Stimulated activated CD8-positive, alpha-beta memory T cell treated with anti-CD3 and anti-CD28 coated beads, Interleukin-7, amount 100 ng/mL, for 24 hours (primary cell): ENCODE data around the gene MRNIP.

Source experiments
- DNase-seq: peaks from one replicate; pipeline ENCODE4 v3.0.0-alpha.2; 2020; ENCODE audit warnings: low read depth

Gene MRNIP

DNA sequence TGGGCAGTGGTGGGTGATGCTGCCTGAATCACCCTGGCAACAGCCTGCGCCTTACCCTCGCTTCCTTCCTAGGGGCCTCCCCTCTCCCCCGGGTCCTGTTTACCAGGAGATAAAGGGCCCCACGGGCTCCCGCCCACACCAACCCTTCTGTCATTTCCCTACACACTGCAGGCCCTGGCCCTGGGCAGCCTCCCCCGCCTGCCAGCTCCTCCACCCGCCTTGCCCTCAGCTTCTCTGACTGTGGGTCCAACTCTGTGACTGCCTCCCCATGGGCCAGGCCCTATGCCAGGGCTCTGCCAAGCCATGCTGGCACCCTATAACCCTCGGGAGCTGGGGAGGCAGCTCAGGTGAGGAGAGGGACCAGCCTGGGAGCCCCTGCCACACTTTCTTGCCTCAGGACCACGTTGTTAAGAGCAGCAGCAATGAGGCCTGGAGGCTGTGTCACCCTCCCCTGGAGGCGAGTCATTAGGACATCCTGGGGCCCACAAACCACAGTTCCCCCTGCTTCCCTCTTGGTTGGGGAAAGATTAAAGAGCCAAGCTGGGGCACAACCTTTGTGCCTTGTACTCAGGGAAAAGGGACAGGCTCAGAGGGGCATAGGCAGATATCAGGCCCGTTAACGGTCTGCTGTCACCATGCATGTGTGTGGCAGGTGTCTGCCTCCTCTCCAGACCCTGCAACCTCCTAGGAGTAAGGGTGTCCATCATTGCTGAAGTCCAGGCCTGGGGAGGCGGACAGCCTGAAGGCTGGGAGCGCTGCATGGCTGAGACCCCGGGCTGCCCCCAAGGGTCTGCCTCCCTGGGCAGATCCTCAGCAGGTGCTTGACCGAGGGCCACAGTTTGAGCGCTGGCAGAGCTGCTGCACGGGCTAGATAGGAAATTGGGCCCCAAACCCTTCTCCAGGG, 54.7 kb downstream of the MRNIP start:
- DNase-seq, result no peak

DNA sequence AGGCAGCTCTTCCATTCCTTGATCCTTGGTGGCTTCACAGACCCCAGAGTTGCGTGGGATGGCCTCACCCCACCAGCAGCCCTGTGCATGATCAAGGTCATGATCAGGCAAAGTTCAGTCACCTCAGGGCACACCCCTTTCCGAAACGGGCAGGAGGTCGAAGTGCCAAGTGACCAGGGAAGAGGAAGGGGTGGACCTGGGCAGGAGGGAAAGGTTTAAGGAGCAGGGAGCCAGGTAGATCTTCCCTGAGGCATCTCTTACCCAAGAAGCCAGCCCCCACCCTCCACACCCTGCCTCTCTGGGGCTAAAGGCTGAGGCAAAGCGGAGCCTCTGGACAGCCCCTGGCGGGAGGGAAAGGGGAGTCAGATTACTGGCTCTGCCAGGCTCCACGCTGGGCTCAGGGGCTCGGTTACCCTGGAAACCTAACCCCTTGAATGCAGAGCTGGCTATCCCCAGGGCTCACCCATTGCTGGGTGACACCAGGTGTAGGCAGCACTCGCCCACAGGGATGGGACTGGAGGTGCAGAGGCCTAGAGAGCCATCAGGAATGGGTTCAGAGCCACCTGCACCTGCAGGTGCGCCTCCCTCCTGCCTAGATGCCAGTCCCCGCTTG, 55.6 kb downstream of the MRNIP start:
- no peak for DNase-seq

DNA sequence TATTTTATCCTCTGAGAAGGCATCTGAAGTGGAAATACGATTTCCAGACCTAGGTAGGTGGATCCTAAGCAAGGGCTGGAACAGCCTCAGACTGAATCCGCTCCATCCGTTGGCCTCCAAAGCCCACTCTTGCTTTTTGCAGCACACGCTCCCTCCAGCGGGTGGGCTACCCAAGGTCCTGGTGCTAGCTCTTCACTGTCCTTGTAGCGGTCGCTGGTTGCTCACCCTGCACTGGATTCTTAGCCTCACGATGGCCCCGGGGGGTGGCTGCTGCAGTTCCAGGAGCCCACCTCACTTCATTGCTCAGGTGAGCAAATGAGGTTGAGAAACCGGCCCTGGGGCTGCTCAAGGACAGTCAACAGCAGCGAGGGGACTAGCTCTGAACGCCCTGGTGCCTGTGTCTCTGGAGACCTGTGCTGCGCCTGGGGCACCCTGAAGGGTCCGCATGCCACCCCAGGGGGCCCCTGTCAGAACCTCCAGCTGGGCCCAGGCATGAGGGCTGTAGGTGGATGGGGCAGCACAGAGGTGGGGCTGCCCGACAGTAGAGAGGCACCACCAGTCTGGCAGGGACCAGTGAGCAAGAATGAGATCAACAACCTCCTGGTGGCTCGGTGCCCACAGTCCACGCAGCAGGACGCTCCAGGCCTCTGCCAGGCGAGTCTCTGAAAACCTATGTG, 56.3 kb downstream of the MRNIP start:
- DNase-seq, result no peak

DNA sequence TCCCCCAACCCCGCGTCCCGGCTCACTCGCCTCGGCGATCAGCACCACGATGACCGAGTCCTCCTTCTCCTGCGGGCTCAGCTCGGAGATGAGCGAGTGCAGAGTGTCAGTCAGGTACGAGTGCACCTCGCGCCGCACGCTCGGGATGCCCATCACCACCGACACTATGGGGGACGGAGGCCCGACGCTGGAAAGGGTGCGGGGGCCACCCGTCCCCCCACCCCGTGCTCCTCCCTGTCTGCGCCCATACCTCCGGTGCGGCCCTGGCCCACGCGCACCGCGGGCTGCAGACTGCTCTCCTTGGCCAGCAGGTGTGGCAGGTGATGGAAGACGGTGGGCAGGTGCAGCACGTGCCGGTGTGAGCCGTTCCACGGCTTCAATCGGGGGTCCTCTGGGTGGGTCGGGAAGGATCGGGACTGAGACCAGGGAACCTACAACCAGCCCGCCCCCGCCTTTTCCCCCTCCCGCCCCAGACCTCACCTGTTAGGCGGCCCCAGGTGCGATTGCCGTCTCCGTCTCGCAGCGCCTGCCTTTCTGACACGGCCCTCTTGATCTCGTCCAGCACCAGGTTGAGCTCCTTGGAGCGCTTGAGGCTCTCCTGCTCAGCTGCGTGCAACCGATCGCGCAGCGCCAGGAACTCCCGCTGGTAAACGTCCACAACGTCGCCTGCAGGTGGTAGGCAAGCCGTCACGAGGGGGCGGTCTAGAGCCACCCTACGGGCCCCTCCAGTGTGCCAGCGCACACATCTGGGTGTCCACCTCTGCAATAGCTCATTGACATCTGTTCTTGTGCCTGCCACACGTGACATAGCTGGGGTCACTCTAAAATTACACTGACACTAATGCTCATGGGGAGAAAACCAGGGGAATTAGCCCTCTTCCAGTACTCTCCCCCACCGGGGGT, 57.1 kb downstream of the MRNIP start:
- peak; percentile 62 for DNase-seq

DNA sequence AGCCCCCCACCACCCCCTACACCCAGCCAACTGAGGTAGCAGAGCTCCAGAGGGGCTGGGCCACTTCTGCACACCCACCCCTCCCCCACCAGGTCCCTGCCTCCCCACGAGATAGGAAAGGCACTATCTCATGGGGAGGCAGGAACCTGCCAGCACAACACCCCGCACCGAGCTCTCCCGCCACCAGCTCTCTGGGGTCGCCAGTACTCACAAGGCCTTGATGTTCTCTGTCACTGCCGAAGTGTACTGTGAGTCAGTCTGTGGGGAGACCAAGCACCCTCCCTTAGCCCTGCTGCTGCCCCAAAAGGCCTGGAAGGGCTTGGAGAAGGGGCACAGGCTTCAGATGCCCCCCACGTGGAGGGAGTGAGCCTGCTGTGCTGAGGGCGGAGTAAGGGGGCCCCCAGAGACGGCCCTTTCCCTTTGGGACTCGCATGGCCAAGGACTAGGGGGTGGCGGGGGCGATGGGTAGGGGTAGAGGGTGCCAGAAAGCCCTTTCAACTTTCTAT, 57.9 kb downstream of the MRNIP start:
- DNase-seq, result no peak

DNA sequence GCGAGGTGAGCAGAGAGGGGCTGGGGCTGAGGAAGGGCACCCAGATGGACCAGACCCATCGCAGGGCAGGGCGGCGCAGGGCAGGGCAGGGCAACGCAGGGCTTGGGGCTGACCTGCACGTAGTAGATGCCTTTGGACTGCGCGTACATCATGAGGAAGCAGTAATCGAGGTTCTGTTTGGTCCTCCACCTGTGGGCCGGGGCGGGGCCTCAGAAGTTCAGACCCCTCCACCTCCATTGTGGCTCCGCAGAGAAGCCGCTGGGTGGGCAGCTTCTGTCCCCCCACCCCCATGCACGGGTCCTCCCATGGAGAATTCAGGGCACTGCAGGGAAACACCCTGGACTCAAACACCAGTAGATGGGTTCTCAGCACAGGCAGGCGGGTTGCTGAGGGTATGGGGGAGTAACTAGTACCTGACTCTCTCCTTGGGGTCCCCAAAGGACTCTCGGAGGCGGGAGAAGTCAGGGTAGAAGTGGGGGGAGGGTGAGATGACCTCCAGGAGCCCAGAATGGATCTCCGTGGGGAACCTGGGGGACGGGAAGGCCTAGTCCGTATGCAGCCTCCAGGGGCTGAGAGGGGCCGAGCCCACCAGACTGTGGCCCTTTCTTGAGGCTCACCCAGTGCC, 58.4 kb downstream of the MRNIP start:
- no peak for DNase-seq

DNA sequence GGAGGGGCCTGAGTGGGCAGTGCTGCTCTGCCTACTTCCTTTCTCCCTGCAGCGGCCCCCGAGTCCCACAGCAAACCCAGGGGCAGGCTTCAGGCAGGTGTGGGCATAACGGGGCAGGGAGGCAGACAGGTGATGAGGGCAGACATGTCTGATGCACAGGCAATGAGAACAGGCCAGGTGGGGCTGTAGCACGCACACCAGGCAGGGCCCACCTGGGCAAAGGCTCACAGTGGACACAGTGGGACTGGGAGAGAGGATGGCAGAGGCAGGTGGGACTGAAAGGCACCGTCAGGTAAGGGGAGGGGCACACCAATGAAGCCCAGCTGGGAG, 59.0 kb downstream of the MRNIP start:
- no peak for DNase-seq

DNA sequence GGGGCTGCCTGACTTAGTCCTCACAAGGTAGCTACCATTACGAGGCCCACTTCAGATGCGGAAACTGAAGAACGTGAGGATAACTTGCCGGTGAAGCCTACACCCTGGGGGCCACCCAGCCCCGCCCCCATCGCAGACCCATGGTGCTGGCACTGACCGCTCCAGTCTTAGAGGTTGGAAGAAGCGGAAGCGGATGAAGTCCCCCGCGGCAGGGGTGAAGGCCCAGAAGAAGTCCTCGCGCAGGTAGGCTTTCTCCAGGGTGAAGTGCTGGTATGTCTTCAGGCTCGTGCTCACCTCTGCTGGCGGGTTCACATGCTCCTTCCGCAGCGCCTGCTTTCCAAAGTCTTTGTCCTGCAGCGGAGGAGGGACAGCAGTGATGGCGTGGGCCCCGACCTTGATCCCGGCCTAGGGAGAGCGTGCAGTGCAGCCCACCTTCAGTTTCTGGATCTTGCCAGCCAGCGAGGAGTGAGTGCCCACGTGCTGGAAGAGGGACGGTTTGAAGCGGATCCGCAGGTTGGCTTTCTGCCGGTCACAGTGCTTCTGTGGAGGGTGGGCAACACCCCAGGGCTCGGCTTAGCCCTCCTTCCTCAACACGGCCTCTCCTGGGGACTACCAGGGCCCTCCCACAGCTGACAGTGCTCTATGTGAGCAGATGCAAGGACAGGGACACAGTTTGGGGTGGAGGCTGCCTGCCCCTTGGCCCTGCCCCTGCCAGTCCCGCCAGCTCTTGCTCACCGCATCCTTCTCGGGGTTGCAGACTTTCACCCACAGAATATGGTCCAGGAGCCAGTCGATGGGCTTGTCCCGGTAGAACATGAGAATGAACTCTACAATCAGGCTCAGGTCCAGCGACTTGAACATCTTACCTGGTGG, 59.6 kb downstream of the MRNIP start:
- DNase-seq, result no peak

DNA sequence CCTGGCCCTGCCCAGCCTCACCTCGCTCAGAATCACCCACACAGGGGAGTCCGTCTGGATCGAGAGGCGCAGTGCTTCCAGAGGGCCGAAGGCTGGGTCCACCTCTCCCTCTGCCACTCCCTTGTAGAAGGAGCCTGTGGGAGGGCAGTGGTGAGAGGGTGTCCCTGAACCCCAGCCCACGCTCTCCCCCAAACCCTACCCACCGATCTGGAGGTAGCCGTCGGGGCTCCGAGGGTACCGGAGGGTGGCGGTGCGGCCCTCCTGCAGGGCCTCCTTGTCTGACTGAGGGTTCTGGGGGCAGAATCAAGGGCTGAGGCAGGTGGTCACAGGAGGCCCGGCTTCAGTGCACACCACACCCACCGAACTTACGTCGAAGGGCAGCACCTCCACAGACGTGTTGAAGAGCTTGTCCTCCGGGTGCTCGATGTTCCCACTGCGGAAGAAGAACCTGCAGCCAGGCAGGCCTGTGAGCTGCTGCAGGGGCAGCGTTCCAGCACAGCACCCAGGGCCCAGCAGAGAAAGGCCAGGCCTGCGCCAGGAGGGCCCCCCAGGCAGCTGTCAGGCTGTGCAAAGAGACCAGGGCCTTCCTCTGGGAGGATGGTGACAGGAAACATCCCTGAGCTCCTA, 60.4 kb downstream of the MRNIP start:
- DNase-seq, result no peak

DNA sequence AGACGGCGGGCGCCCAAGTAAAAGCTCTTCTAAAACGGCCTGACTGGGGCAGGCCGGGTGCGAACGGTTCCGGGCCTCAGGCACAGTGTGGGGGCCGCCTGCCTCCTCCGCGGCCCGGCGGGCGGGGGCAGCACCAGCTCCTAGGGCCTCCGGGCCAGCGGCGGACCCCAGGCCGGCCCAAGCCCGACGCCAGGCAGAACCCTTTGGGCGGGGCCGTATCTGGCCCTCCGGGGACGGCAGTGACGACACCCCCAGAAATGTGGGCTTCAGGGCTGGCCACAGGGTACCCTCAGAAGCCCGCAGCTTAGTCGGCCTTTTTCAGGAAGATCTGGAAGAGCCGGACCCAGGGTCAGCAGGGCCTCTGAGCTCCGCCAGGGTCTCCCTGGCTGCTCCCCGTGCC, 60.9 kb downstream of the MRNIP start:
- no peak for DNase-seq

DNA sequence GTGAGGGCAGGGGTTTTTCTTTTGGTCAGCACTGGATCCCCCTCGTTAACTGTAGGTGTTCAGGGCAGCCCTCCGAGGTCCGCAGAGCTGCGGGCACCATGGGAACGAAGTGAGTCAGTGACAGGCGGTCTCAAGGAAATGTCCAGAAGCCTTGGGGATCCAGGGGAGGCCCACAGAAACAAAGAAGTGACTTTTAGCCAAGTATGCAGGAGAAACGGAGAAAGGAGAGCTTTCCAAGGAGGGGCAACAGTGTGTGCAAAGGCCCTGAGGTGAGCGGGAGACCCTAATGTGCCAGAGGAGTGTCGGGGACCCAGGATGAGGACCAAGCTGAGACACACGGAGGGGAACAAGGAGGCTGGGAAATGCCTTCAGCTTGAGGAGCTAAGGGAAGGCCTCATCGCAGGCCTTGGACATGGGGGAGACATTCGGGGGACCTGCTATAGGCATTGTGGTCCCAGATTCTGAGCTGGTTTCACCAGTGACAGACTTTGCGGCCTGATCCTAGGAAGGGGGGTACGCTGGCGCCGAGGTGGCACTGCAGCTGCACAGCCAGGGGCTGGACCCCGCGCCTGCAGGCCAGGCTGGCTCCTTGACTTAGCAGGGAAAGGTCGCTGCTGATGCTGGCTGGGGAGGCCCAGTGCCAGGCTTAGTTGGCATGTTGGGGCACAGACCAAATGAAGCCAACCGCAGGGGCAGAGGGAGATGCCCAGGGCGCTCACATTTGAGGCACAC, 61.6 kb downstream of the MRNIP start:
- DNase-seq, result no peak

DNA sequence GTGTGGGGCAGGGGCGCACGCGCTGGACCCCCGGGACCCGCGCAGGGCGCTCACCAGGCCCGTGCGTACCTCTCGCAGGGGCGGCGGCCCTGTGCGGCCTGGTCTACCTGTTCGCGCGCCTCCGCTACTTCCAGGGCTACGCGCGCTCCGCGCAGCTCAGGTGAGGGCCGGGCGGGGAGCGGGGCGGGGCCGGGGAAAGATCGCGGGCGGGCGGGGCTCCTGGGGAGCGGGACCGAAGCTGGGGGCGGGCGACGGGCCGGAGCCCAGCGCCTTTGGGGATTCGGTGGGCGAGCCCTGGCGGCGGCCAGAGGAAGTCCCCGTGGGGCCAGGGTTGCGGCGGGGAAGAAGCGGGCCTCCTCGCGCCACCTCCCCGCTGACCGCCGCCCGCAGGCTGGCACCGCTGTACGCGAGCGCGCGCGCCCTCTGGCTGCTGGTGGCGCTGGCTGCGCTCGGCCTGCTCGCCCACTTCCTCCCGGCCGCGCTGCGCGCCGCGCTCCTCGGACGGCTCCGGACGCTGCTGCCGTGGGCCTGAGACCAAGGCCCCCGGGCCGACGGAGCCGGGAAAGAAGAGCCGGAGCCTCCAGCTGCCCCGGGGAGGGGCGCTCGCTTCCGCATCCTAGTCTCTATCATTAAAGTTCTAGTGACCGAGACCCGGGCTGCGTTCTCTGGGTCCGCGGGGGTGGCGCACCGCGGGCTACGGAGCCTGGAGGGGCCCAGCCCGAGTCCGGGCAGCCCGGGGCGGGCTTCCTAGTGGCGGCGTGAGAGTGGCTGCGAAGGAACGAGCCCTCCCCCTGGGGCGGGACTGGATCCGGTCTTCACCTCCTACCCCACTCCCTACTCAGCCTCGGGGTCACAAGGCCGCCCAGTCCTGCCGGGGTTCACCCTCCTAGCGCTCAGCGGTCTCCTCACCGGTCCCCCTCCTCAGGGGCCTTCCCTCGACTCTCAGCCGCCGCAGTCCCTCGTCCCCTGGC, 62.5 kb downstream of the MRNIP start:
- DNase-seq, result peak; percentile 35

DNA sequence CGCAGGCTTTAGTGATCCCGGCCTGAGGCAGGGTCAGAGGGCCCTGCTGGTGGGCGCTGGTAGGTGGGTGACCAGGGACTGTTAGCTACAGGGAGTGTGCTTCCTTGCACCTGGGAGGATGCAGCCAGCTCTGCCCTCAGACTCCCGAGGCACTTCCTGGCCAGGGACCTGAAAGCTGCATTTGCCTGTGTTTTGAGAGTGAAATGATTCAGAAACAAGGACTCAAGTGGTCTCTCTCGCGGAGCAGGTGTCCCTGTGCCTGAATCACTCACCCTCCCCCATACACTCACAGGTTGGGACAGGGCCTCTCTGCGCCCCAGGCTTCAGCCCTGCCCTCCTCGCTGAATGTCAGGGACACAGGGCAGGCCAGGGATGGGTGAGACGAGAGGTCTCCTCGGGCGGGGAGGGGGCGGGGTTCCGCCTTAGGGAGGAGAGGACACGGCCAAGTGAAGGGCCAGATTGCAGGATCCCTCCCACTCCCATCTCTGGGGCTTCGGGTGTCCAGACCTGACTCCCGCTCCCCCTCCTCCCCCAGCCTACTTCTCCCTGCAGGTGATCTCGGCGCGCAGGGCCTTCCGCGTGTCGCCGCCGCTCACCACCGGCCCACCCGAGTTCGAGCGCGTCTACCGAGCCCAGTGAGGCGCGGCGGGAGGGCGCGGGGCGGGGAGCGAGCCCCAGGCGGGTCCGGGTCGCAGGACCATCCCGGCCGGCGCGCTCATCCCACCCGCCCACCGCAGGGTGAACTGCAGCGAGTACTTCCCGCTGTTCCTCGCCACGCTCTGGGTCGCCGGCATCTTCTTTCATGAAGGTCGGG, 63.4 kb downstream of the MRNIP start:
- no peak for DNase-seq

DNA sequence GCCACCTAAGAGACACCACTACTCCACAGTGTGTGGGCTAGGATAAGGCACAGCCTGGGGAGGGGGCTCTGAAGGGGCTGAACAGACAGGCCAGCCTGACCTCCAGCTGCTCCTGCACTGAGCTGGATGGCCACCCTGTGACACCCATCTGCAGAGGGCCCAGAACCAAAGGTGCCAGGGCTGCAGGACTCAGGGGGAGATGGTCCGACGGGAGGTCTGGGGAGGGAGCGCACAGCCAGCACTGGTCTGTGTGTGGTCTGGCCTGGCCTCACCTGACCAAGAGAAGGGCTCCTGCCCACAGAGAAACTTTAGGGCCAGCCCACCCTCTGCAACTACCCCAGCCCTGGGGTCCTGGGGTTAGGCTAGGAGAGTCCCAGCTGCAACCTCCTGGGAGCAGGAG, 64.0 kb downstream of the MRNIP start:
- DNase-seq, result no peak

DNA sequence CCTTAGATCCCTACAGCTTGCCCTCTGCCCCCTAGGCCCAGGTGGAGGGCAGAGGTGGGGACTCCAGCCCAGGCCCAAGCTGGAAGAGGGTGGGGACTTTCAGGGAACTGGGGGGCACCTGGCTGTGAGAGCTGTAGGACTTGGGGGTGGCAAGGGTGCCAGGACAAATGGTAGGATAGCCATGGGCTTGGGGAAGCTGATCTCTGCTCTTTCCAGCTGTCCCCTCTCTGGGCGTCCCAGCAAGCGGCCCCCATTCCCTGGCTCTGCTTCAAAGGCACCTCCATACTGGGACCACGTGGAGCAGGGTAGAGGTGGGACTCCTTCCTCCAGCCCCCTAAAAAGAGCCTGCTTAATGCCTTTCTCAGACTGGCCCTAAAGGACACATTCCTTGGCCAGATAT, 64.4 kb downstream of the MRNIP start:
- no peak for DNase-seq

DNA sequence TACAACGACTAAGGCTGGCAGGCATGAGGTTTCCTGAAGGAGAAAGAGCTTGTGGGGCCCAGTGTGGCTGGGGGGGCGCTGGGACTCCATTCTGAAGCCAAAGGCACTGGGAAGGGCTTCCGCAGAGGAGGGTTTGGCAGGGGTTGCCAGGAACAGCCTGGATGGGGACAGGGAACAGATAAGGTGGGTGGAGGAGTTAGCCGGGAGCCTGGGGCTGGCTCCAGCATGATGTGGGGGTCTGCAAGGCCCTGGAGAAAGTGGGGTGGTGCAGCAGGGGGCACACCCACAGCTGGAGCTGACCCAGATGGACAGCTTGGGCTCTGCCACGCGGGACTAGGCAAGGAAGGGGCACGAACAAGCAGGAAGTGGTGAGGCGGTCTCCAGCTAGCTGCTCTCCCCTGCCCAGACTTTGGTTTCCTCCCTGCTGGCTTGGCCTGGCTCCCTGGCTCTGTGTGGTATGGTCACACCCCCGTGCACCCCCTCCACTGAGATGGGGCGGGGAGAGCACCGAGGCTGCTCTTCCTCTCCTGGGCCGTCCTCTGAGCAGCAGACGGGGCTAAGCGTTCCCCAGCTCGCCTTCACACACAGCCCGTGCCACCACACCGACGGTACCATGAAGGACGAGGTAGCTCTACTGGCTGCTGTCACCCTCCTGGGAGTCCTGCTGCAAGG, 65.0 kb downstream of the MRNIP start, which contains the start of gene LTC4S:
LTC4S (plus strand) TSS at position 519 of the 672 bp plus-strand sequence; CDS start at position 614, 95 bp downstream.
- no peak for DNase-seq
